Pancreas (tissue), 10 donors: ENCODE results near the gene BCAS3. TPM values are rescaled to one million over a fixed set of nuclear protein-coding genes. Genes with fewer than 3 reads are reported as not detected.

Experiments used
- ATAC-seq, 4 donors: fragments of 200-7000 bp; cut with Tn5 transposase; one replicate each; pipeline versions ENCODE4 v1.8.0 to v1.9.1; 2020; ENCODE audit warnings: mild to moderate bottlenecking in 4 of 4, moderate library complexity in 4 of 4
- DNase-seq, 6 donors: peaks; one replicate each; pipeline ENCODE4 v3.0.0-alpha.2; 2020
- FAIRE-seq: peaks from 2 replicates; lab custom pipeline; 2012; peaks lifted over from hg19 to GRCh38; lab: Jason Lieb, UNC
- H3K27ac ChIP-seq, 4 donors: fragments of 200-600 bp; sonication (generic); 1 replicate in 3 of 4; 2 replicates in 1 of 4; pipeline versions ENCODE4 v1.5.0 to v1.8.0; 2020
- H3K27me3 ChIP-seq, 4 donors: fragments of 200-600 bp; one replicate each; pipeline ENCODE4 v1.8.0; 2021
- H3K36me3 ChIP-seq, 3 donors: fragments of 200-600 bp; sonication (generic) in 1 of 3; one replicate each; pipeline versions ENCODE4 v1.5.0 to v1.8.0; 2020 to 2021
- H3K4me1 ChIP-seq, 3 donors: fragments of 200-600 bp; one replicate each; pipeline ENCODE4 v1.8.0; 2021
- H3K4me3 ChIP-seq, 4 donors: fragments of 200-600 bp; sonication (generic) in 2 of 4; one replicate each; pipeline versions ENCODE4 v1.5.0 to v1.8.0; 2020 to 2021
- H3K9me3 ChIP-seq, 4 donors: fragments of 200-600 bp; one replicate each; pipeline ENCODE4 v1.8.0; 2021
- WGBS, 2 donors: extraction: QIAGEN DNeasy Blood & Tissue Kit; methylation state at CpG; one replicate each; pipeline ENCODE4 v1.1.7; 2013; 5-methylcytosine and 5-hydroxymethylcytosine counted together
- intact Hi-C, 3 donors: fragments of 100-400 bp; cut with DNase I; formaldehyde crosslinking; loops; one replicate each; pipeline versions ENCODE4 v1.11.1 to v1.14.2; 2022
- polyA plus RNA-seq, 2 donors: library from polyadenylated mRNA; stranded (reverse); fragments of 200-250 nt; gene quantifications; one replicate each; pipeline ENCODE4 v1.2.3, GENCODE V29; 2013
- total RNA-seq, 6 donors: library from RNA; stranded (reverse); fragmentation: NEBNext Ultra II Directional in 4 of 6; extraction: Animal tissue kit (Norgen Biotek cat#: 25700) in 4 of 6; gene quantifications; one replicate each; pipeline versions ENCODE4 v1.2.1 to v1.2.4, GENCODE V29; 2021 to 2023
- TF ChIP-seq, protein P1 (sequence below), 4 donors: fragments of 200-600 bp; sonication (generic) in 3 of 4; IDR thresholded peaks; one replicate each; pipeline versions ENCODE4 v1.5.0 to v1.8.0; 2021; ENCODE audit warnings: antibody characterized with exemption in 4 of 4
- donor health status: healthy with polysubstance abuse.
- donor health status: DM: no; HTN: no; CAD: no; lungs with moderate emphysema.
- donor health status: DM: no; HTN: no; CAD: no.
- donor health status: control.
- donor health status: control.
- donor health status: Bipolar disorder and iron deficiency.
- donor health status: DM: yes; HTN: yes; CAD: no.
- donor health status: DM: no; HTN: no; CAD: no.
- donor health status: DM: no; HTN: no; CAD: no.
- donor health status: DM: yes; HTN: yes; CAD: no.

Gene BCAS3
- total and polyA plus RNA-seq, 8 donors: 4.6 to 27.7 (median 13.2) TPM

DNA sequence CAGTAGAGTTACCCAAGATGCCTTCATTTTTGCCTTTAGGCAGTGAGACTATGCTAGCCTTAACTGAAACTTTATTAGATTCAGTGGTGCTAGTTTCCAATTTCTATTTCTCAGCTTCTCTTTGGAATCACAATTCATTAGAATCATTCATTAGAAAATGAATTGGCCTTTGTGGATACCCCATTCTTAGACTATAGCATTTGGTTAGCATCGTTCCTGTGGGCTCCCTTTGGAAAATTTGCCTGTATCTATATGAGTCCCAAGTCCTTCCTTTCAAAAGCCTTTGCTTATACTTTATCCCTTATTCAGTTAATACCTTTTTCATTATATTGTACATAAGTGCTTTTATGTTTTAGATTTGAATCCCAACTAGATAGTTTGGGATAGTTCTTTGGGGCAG lies 535.0 kb downstream of the BCAS3 start:
- WGBS, 2 donors: 96% methylated on average over 1 of the region's 1 CpG
- no peak overlapping the region for H3K4me3 ChIP-seq
- no peaks in the 10 kb centered on the region for H3K27me3 ChIP-seq
- H3K36me3 ChIP-seq: no peaks in the 10 kb centered on the region
- TF ChIP-seq, protein P1, sequence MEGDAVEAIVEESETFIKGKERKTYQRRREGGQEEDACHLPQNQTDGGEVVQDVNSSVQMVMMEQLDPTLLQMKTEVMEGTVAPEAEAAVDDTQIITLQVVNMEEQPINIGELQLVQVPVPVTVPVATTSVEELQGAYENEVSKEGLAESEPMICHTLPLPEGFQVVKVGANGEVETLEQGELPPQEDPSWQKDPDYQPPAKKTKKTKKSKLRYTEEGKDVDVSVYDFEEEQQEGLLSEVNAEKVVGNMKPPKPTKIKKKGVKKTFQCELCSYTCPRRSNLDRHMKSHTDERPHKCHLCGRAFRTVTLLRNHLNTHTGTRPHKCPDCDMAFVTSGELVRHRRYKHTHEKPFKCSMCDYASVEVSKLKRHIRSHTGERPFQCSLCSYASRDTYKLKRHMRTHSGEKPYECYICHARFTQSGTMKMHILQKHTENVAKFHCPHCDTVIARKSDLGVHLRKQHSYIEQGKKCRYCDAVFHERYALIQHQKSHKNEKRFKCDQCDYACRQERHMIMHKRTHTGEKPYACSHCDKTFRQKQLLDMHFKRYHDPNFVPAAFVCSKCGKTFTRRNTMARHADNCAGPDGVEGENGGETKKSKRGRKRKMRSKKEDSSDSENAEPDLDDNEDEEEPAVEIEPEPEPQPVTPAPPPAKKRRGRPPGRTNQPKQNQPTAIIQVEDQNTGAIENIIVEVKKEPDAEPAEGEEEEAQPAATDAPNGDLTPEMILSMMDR (IDR thresholded peaks at IDR 0.05): no peak
- intact Hi-C loops: no loop called here
- ATAC-seq: no peak
- no peak overlapping the region for H3K27ac ChIP-seq
- H3K4me1 ChIP-seq: peaks cover 0 to 12% (median 8%) of the 10 kb centered on the region in 3 donors
- FAIRE-seq: no peak
- DNase-seq: no peak
- no peaks in the 10 kb centered on the region for H3K9me3 ChIP-seq

DNA sequence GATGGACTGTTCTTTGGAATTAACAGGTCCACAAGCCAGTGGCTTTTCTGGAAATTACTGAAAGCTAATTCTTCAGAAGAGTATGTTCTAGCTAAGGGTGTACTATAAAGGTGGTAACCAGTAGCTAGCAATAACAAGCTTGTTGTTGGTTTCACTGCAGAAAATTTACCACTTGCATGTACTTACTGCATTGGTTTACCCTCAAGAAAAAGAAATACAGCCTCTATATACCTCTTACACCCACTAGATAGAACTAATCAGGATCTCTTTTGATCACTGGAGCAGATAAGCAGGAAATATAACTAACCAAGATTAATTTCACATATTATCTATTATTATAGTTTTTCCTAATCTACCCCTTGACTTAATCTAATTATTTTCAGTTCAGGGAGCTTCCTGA lies 537.1 kb downstream of the BCAS3 start:
- Histone ChIP-seq H3K9me3 (no peaks in the 10 kb centered on the region), H3K27ac (no peak overlapping the region), H3K27me3 (no peaks in the 10 kb centered on the region), H3K4me3 (no peak overlapping the region), H3K4me1 (no peaks in the 10 kb centered on the region), H3K36me3 (no peaks in the 10 kb centered on the region)
- FAIRE-seq (no peak), ATAC-seq (no peak), DNase-seq (no peak)
- intact Hi-C loops: no loop called here
- TF ChIP-seq, protein P1 (IDR thresholded peaks at IDR 0.05): no peak

DNA sequence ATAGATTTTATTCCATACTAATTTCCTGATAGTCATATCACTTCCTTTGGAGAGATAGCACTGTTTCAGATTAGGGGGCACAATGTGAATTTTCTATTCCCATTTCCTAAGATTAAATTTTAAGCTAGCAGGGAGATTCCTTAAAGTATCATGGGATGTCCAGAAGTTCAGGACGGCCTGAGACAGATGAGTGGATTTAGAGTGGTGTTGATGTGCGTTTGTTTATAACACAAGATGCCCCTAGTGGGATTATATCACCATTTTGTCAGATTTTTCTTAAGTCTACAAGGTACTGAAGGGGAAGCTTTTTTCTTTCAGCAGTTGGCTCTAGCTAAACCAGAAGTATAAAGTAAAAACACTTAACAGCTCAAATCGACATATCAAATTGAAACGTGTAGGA lies 538.4 kb downstream of the BCAS3 start:
- ATAC-seq (no peak), FAIRE-seq (no peak), DNase-seq (no peak)
- no peaks in the 10 kb centered on the region for H3K9me3 ChIP-seq
- no peaks in the 10 kb centered on the region for H3K36me3 ChIP-seq
- H3K27ac ChIP-seq: no peak overlapping the region
- no peaks in the 10 kb centered on the region for H3K4me1 ChIP-seq
- intact Hi-C loops: no loop called here
- H3K27me3 ChIP-seq: no peaks in the 10 kb centered on the region
- TF ChIP-seq, protein P1 (IDR thresholded peaks at IDR 0.05): no peak
- no peak overlapping the region for H3K4me3 ChIP-seq
- WGBS, 2 donors: 94 to 96% methylated on average over 4 of the region's 4 CpGs

GRCh38 chr17:61217878-61218437 lies 540.3 kb downstream of the BCAS3 start:
- Histone ChIP-seq H3K36me3 (no peaks in the 10 kb centered on the region), H3K9me3 (no peaks in the 10 kb centered on the region), H3K27ac (no peak overlapping the region), H3K27me3 (no peaks in the 10 kb centered on the region), H3K4me1 (no peaks in the 10 kb centered on the region), H3K4me3 (no peak overlapping the region)
- TF ChIP-seq, protein P1 (IDR thresholded peaks at IDR 0.05): no peak
- ATAC-seq (no peak), DNase-seq (no peak), FAIRE-seq (no peak)
- 92 to 93% methylated on average over 4 of the region's 4 CpGs for WGBS, 2 donors
- intact Hi-C loops: no loop called here

- H3K36me3 ChIP-seq: no peaks in the 10 kb centered on the region
- no peaks in the 10 kb centered on the region for H3K4me1 ChIP-seq
- TF ChIP-seq, protein P1 (IDR thresholded peaks at IDR 0.05): no peak
- no peaks in the 10 kb centered on the region for H3K27me3 ChIP-seq
- ATAC-seq (no peak), DNase-seq (no peak), FAIRE-seq (no peak)
- 97 to 98% methylated on average over 1 of the region's 1 CpG for WGBS, 2 donors
- intact Hi-C loops: no loop called here
- H3K9me3 ChIP-seq: no peaks in the 10 kb centered on the region
- no peak overlapping the region for H3K27ac ChIP-seq
- no peak overlapping the region for H3K4me3 ChIP-seq
These were observed 540.8 kb downstream of the BCAS3 start for GRCh38 chr17:61218438-61218837.
